NB4 (cell line): Measurements from ENCODE around the gene ARL8B.

Experiments used
- MYC ChIP-seq: IDR thresholded peaks from 2 replicates; pipeline ENCODE4 v1.6.1; 2011; ENCODE audit warnings: low read depth, low read length
- POLR2A ChIP-seq: IDR thresholded peaks from 2 replicates; pipeline ENCODE4 v1.6.1; 2011; ENCODE audit warnings: mild to moderate bottlenecking; ENCODE audit not compliant: insufficient read length; ENCODE audit errors: extremely low read depth
- TF ChIP-seq, protein P1 (sequence below): IDR thresholded peaks from one replicate; pipeline ENCODE4 v1.5.1; 2012; ENCODE audit warnings: low read depth, low read length
- TF ChIP-seq, protein P2 (sequence below): IDR thresholded peaks from 2 replicates; pipeline ENCODE4 v1.6.1; 2011; ENCODE audit warnings: low read depth, low read length

DNA sequence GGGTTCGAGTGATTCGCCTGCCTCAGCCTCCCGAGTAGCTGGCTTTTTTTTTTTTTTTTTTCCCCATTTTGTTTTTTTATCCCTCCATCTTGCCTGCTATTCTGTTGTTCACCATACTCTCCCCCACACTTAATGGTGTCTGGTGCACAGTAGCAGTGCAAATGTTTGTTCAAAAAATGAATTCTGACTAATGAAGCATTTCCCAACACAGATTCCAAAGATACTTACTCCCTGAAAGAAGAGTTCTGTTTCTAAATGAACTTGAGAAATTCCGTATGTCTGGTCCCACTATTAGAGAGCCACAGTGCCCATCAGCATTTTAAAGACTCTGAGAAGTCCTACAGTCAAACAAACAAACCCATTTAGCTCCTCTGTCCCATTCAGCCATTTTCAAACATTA is 74.9 kb downstream of the ARL8B start:
- TF ChIP-seq, protein P1, sequence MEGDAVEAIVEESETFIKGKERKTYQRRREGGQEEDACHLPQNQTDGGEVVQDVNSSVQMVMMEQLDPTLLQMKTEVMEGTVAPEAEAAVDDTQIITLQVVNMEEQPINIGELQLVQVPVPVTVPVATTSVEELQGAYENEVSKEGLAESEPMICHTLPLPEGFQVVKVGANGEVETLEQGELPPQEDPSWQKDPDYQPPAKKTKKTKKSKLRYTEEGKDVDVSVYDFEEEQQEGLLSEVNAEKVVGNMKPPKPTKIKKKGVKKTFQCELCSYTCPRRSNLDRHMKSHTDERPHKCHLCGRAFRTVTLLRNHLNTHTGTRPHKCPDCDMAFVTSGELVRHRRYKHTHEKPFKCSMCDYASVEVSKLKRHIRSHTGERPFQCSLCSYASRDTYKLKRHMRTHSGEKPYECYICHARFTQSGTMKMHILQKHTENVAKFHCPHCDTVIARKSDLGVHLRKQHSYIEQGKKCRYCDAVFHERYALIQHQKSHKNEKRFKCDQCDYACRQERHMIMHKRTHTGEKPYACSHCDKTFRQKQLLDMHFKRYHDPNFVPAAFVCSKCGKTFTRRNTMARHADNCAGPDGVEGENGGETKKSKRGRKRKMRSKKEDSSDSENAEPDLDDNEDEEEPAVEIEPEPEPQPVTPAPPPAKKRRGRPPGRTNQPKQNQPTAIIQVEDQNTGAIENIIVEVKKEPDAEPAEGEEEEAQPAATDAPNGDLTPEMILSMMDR, result no peak
- TF ChIP-seq POLR2A (no peak), MYC (no peak)
- TF ChIP-seq, protein P2, sequence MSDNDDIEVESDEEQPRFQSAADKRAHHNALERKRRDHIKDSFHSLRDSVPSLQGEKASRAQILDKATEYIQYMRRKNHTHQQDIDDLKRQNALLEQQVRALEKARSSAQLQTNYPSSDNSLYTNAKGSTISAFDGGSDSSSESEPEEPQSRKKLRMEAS, result no peak
